ENCODE data around the gene ANKRD44.

Gene ANKRD44

DNA sequence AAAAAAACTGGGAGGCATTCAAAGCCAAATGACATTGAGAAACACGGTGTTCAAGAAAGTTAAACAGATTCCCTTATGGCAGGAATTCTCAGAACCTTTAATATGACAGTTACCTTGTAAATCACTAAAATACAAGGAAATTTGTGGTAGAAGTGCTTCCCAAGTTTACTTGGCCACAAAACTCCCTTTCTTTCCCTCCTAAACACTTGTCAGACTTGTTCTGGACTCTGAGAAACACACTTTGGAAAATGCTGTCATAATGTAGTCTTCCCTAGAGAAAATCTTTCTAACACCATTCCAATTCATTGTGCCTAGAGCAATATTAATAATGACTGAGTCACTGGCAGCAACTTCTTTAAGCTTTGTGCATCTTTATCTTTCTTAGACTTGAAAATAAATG lies 140.4 kb downstream of the ANKRD44 start:
- no peak for DNase-seq

DNA sequence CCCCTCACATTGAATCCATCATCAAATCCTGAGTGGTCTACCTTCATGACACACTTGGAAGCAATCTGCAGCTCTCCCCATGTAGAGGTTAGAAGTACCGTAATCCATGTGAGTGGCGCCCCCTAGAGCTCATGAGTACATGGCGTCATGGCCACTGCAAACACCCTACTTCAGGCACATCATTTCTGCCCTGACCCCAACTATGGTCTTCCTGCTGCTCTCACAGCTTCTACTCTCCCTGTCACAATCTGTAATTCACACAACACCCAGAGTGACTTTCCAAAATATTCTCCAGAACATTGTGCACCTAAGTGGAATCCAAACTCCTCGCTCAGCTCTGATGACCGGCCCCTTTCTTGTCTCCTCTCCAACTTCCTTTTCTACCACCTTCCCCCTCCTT lies 141.9 kb downstream of the ANKRD44 start:
- no peak for DNase-seq

DNA sequence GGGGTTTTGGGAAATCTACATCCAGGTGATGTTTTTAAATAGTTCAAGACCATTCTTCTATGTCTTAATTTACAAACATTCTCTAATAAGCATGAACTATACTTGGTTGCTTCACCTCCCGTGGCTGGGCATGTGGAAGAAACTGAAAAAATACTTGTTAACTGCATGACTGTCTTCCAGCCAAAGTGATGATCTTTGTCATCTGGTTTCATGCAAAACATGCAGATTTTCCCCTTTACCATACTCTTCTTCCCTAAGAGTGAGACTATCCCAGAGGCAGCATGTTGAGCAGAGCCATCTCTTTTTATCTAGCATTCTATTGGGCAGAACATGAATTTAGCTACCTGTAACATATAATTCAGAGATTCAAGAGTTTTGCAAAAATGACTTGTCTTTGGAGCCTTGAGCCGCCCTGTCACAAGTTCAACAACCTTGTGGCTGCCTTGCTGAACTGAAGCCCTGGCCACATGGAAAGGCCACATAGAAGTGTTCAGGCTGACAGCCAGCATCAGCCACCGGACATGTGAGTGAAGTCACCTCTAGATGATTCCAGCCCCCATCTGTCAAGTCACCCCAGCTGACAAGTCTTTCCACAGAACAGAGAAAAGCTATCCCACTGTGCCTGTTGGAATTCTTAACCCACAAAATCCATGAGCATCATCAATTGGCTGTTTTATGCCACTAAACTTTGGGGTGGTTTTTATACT lies 142.8 kb downstream of the ANKRD44 start:
- no peak for DNase-seq

DNA sequence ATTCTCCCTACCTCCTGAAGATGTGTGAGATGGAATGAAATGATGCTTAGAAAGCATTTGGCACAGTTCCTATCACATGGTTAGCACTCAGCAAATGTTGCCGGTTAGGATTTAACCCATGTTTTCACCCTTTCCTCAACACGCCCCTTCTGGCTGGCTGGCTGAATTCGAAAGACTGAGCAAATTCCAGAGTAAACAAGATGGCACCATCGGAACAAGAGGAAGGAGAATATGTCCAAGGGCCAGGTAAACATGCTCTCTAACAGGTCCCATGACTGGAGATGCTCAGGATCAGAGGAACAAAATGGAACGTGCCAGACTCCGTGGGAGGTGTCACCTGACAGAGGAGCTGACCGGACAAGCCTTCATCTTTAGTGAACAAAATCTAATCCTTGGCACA lies 145.6 kb downstream of the ANKRD44 start:
- no peak for DNase-seq

DNA sequence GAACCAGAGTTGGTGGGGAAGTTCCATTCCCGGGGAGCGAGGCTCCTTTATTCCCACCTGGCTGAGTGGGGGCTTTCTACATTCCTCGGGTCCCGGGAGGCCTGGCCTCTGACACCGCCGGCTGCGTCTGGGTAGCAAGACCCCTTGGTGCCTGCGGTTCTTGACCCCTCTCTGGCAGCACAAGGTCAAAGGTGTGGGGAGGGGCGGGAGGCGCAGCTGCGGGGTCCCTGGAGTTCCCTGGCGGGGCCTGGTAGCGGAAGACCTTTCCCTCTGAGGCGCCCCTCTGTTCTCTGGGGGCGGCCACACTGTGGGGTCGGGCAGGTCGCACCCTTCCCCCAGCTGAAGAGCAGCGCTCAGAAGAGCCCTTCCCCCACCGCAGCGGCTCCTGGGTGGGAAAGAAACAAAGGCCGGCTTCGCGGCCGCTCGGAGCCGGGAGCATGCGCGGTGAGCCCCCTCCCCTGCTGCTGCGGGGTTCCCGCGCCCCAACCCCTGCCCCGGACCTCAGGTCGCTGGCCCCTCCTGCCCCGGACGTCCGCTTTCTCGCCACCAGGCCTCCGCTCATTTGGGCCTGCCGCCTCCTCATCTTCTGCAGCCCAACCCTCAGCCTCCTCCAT lies 146.3 kb downstream of the ANKRD44 start:
- DNase-seq, result no peak

DNA sequence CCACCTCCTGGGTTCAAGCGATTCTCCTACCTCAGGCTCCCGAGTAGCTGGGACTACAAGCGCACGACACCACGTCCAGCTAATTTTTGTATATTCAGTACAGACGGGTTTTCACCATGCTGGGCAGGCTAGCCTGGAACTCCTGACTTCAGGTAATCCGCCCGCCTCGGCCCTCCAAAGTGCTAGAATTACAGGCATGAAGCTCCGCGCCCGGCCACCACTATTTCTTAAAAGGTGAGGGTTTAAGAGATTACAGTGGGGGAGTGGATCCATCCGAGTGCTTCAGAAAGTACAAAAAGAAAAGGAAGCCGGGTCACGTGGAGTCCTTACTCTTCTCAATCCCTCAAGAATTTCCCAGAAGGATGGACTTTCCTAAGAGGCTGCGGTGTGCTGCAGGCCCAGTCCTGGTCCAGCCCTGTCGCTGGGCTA lies 146.9 kb downstream of the ANKRD44 start:
- no peak for DNase-seq

DNA sequence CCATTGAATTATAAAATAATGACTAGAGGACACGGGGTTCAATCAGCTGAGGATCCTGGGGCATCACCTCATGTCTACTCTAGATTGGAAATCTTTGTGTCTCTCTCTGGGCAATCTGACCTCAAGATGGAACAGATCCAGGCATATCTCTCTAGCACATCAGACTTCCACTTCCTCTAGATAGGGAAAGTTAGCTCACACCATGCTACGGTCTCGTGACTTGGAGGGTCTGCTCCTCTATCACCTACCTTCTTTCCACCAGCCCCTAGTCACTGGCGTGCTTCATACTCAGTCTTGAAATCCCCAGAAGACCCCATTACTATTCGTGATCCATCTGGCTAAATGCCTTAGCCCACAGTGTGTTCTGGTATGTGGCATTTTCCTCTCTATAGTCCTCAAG lies 148.8 kb downstream of the ANKRD44 start:
- DNase-seq, result no peak

DNA sequence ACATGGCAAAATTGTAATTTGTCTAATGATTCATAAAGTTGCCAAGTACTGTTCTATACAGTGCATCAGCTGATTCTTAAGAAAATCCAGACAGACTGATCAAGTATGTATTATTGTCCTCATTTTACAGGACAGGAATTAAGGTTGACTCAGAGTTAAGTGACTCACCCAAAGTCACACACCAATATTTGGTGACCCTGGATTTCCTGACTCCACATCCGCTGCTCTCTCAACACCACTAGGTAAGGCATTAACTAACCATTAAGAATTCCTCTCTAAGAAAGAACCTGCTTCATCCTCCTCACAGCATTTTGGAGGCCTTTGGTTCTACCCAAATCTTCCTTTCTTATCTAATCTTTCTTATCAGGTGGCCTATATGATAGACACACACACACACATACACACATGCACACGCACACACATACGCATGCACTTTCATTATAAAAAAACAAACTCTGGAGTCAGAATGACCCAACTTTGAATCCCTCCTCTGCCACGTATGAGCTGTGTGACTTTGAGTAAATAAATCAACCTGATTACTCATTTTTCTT lies 150.8 kb downstream of the ANKRD44 start:
- DNase-seq, result no peak

DNA sequence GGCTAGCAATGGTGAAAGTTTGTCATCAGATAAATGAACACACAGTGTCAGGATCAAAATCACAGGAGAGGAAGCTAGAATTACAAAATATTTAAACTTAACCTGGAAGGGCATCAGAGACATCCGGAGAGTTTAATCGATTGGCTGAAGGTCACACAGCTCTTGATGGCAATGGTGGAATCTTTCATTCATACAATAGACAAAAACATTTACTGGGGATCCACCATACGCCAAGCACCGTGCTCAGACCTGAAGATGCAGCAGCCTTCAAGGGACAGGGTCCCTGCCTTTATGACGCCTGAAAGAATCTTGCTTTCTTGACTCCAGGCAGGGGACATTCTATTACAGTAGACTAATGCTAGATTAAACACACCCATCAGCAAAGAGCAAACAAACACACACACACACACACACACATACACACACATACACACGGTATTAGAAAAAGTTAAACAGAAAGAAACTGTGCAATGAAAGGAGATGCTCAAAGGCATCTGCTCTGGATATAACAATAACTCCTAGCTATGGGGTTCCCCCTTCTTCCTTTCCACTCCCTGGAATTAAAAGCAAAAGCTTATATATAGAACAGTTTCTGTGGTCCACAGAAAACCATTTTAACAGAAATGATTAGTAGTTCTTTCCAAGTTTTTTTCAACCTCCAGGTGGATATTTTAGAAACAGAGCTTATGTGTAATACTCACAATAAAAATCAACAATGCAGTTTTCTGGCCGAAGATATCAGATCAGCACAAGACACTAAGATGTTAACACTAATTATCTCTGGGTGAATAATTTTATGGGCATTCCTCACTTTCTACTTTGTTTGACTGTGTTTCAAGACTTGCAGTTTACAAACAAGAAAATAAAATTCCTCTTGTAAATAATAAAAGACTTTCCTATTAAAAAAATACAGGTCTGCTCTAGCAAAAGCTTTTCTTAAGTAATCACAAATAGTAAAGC lies 151.7 kb downstream of the ANKRD44 start:
- DNase-seq, result no peak

DNA sequence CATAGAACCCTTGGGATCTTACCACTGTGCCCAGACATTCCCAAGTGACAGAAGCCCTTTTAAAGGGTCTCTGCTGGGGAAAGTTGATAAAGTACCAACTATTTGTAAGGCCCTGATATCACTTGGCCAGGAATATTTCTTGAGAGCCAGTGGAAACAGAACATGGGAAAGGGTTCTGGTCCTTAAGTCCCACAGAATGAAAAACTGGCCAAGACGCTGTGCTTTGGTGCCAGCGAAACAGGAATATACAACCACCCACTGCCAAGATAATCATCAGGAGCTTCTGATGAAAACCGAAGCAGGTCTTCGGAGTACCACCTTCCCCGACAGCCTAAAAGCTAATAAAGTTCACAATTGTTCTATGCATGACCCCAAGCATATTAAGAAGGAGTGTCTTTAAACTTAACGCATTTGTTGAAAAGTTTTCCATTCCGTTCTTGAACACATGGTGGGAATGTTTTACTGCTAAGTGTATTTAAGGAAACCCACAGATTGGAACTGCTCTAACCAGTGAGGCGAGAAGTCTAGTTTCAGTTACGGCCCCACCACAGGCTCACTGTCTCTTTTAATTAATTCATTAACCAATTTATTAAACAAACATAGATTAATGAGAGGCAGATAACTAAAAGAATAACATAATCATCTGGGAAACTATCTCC lies 152.6 kb downstream of the ANKRD44 start:
- DNase-seq, result no peak

DNA sequence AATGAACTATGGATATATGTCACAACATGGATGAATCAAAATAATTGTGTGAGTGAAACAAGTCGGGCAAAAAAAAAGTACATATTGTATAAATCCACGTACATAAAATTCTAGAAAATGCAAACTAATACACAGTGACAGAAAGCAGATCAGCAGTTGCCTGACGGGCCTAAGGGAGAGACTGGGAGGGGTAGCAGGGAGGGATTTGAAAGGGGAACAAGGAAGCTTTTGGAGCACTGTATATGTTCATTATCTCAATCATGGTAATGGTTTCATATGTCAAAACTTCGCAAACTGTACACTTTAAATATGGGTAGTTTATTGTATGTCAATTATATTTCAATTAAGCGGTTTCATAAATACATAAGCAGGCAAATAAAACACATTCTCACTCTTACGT lies 153.8 kb downstream of the ANKRD44 start:
- DNase-seq, result no peak

DNA sequence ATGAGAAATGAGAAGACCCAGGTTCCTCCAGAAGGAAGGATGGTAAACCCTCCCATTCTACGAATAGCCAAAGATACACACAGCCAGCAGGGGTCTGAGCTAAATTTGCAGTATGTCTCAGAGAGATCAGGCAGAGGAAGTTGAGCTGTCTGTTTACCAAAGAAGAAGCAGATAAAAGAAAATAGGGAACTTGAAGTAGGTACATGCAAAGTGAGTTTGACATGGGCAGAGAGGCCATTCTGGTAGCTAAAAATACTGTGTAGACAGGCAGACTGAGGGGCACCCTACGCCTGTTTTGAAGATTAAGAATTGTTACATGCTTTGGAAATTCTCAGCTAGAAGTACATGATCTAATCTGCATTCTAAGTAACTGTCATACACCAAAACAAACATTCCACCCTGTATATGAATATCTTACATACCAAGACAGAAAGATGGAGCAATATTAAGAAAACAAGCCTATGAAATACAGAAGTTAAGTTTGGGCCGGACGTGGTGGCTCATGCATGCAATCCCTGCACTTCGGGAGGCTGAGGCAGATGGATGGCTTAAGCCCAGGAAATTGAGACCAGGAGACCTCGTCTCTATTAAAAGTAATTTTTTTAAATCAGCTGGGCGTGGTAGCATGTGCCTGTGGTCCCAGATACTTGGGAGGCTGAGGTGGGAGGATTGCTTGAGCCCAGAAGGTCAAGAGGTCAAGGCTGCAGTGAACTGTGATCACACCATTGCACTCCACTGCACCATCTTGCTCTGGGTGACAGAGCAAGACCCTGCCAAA lies 157.9 kb downstream of the ANKRD44 start:
- no peak for DNase-seq

DNA sequence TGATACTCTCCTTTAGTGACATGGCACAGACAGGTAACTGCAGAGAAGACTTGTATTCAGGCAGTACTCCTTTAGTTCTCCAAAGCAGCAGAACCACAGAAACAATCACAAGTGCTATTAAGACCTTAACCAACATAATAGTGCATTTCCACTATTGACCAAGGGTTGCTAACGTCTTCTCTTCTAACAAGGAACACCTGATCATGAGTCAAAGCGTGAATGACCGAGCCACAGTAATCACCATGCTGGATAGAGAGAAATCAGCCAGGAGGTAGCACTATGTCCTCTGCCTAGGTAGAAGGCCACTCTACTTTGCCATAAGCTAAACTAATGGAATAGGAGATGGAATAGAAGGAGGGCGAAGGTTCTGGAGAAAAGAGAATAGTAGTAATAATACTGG lies 161.0 kb downstream of the ANKRD44 start:
- DNase-seq, result no peak

DNA sequence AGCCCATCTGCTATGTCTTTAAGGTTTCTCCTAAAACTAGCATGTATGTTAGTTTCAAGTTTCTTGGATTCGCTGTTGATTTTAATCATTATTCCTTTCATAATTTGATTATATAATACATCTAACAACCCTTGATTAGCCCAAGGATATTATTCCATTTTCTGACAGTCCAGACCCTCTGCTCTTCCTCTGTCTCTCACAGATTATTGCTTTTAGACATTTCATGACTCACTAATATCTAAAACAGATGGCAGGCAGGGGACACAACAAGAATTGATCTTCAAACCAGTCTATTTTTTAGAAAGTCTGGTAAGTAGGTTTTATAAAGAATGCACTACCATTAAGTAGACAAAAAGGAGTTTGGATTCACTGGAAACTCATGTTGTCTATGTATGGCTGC lies 162.2 kb downstream of the ANKRD44 start:
- DNase-seq, result no peak

DNA sequence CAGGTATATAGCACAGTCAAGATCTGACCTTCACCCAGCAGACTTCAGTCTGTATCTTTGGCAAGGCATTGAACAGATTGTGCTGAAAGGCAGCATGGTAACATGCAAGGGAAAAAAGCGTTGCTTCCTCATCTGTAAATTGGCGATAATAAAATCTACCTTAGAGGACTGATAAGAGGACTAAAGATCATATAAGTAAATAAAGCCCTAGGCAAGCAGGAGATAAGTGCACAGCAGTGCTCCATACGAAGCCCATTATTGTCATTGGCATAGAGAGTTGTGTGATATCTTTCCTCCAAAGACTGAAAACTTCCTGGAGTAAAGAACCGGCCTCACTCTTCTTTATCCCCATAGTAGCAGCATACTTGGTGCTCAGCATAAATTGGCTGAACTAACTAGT lies 162.6 kb downstream of the ANKRD44 start:
- DNase-seq, result no peak

DNA sequence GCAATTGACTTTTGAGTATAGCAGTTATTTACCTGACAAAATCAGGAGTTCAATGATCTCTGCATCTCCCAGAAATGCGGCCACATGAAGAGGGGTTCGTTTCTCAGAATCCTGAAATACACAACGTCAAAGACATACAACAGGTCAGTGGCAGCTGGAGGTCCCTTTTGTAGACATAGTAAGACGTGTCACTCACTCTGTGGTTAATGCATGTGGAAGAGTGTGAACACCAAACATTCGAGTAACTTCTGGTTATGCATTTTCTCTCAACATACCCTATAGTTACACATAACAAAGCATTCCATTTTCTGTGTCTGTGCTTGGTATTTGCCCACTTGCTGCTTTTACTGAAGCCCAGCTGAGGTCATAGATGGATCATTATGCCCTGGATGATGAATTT lies 163.6 kb downstream of the ANKRD44 start:
- DNase-seq, result no peak

DNA sequence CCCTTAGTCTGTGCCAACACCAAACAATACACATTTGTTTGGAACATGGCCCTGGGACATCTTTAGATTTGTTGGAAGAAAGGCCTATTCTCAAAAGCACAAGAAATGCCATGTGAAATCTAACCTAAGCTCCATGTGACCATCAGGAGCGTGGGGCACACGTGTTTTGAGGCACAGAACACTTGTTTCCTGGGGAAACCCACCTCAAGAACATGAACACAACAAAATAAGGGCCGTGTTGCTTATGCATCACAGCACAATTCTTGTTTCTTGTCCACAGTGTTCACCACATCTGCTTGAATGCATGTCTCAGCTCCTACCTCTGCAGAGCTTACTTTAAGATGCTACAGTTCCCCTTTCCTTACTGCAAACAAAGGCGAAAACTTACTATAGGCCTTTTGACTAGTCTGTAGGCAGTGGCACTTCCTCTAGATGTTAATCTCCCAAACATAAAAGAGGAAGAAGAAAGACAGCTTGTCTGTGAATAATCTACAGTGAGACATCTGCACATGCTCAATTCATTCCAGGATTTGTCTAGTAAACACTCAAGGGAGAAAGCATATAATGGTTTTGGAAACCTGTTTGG lies 165.0 kb downstream of the ANKRD44 start:
- no peak for DNase-seq

DNA sequence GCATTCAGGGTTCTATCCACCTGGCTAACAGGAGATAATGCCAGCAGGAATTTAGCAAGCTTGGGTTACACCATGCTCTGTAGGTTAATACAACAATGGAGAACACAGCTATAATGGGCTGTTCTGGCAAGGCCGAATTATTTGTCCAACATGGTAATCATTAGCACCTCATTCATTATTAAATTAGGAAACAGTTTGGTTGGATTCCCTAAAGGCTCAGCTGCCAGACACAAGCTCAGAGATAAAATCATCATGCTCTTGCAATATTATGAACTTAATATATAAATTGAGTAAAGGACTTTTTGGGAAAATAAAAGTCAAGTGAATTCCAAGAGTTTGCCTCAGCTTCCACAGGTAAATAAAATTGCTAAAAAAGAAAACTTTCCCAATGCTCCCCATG lies 166.4 kb downstream of the ANKRD44 start:
- no peak for DNase-seq

DNA sequence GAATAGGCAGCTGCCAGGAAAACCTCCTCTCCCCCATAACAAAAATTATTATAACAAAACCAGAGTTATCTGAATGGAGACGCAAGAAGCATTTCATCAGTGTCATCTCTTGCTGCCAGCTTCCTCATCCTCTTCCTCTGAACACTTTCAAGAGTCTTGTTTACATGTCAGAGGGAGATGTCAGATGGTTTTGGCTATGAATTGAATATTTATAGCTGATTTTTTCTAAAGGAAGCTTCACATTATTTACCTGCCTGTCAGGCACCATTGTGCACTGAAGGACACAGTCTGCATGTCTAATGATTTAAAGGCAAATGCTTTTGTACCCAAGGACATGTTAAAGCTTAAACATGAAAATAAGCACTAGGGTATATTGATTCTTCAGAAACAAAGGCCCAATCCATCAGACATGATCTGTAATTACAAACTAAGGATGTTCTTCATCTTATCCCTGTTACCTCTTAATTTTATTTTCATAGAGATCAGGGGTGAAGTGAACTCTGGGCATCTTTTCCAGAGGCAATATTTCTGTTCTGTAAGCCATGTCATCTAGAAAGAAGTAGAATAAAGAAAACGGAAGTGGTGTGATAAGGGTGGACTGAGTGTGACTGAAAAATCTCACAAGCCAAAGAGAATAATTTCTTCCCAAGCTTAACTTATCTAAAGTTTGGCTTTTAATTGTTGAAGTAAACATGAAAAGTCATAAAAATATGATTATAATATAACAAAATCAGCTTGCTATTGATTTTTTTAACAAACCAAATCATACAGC lies 168.7 kb downstream of the ANKRD44 start:
- no peak for DNase-seq

DNA sequence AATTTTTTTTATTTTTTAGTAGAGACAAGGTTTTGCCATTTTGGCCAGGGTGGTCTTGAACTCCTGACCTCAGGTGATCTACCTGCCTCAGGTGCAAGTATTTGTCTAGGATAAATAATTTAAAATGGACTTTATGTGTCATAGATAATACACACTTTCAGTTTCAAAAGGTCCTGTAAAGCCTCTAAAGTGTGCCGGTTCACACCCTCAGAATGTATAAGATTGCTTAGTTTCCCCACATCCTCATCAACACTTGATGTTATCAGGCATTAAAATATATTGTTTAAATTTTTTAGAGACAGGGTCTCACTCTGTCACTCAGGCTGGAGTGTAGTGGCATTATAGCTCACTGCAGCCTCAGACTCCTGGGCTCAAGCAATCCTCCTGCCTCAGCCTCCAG lies 170.5 kb downstream of the ANKRD44 start:
- no peak for DNase-seq

DNA sequence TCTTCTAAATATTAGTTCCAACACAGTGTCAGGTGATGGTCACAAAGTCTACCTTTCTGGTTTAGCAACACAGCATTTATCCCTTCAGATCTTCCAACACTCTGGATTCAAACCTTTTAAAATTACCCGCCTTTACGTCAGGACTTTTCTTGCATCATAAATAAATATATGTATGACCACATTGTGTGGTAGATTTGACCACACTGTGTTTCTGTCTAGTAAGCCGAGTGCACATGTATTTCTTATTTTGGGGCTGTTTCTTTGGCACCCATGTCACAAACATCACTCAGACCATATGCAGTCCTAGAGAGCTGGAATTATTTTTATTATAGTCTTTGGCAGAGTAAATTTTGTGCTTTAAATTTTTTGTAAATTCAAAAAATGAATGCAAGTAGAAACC lies 172.1 kb downstream of the ANKRD44 start:
- DNase-seq, result no peak
